ENCODE results near the gene MRPL28.

- TF ChIP-seq CTCF (IDR thresholded peaks at IDR 0.05) (no peak), POLR2A (IDR thresholded peaks at IDR 0.05) (no peak)
Measured at GRCh38 chr16:363766-364490, 6.4 kb downstream of the MRPL28 start.
